HepG2 (cell line): ENCODE measurements around the gene MREG. TPM values are rescaled to one million over a fixed set of nuclear protein-coding genes. Genes with fewer than 3 reads are reported as not detected.

Source experiments
- ATAC-seq: fragments of 200-7000 bp; cut with Tn5 transposase; 3 replicates; pipeline ENCODE4 v1.9.1; 2020; ENCODE audit warnings: mild to moderate bottlenecking, moderate library complexity
- BruUV-seq: library from RNA; stranded (reverse); fragments of 400-500 nt; replicated peaks from 2 replicates; lab custom pipeline; 2021; lab: Mats Ljungman, UMichigan
- CTCF ChIA-PET: fragments of 300-600 bp; formaldehyde crosslinking; extraction: SDS; loops from one replicate; lab custom pipeline; 2021; ENCODE audit warnings: low total read pairs, inconsistent platforms, low intra/inter-chr PET ratio; lab: Yijun Ruan, JAX
- POLR2A ChIA-PET: fragments of 350-600 bp; sonication (Branson Sonifier 250); formaldehyde crosslinking; loops from one replicate; lab custom pipeline; 2020; ENCODE audit warnings: antibody characterized with exemption, inconsistent platforms; lab: Yijun Ruan, JAX
- DNase-seq: peaks from one replicate; pipeline ENCODE4 v3.0.0-alpha.2; 2015; ENCODE audit warnings: low spot score
- FAIRE-seq: peaks from 3 replicates; lab custom pipeline; 2011; peaks lifted over from hg19 to GRCh38; lab: Jason Lieb, UNC
- H2AFZ ChIP-seq: one replicate; pipeline ENCODE4 v1.6.1; 2011; ENCODE audit warnings: low read length, inconsistent platforms
- H3K27ac ChIP-seq: fragments of 300-600 bp; 3 replicates; pipeline ENCODE4 v1.8.0; 2011; ENCODE audit warnings: mixed run types, mild to moderate bottlenecking, mixed read lengths, low read length, inconsistent platforms; ENCODE audit not compliant: insufficient read depth; ENCODE audit errors: extremely low read length
- H3K27me3 ChIP-seq, 2 experiments: fragments of 200-600 bp in 1 of 2; 2 replicates in 1 of 2; 3 replicates in 1 of 2; pipeline versions ENCODE4 v1.6.0 to v1.8.0; 2011; ENCODE audit warnings: low read length in 2 of 2, mild to moderate bottlenecking in 2 of 2, moderate library complexity in 2 of 2, inconsistent platforms in 1 of 2; ENCODE audit not compliant: insufficient read depth in 2 of 2, control insufficient read depth in 1 of 2
- H3K36me3 ChIP-seq, 2 experiments: fragments of 200-600 bp in 1 of 2; replicated peaks in 1 of 2; 2 replicates in 1 of 2; 3 replicates in 1 of 2; pipeline versions ENCODE4 v1.5.1 to v1.8.0; 2011; ENCODE audit warnings: low read length in 2 of 2, inconsistent platforms in 1 of 2; ENCODE audit not compliant: insufficient read depth in 2 of 2, control insufficient read depth in 1 of 2
- H3K4me1 ChIP-seq: 2 replicates; pipeline ENCODE4 v1.5.1; 2012; ENCODE audit warnings: low read length, inconsistent platforms; ENCODE audit not compliant: insufficient read depth
- H3K4me2 ChIP-seq: 2 replicates; pipeline ENCODE4 v1.6.0; 2011; ENCODE audit warnings: low read depth, low read length, inconsistent platforms
- H3K4me3 ChIP-seq, 3 experiments: fragments of 200-600 bp in 1 of 3; sonication (generic), shearing (Covaris generic) in 1 of 3; replicated peaks in 1 of 3; 2 replicates each; pipeline ENCODE4 v1.5.1; 2011 to 2016; ENCODE audit warnings: low read length in 3 of 3, inconsistent platforms in 2 of 3, low read depth in 2 of 3, mild to moderate bottlenecking in 2 of 3, control low read depth in 1 of 3, mixed read lengths in 1 of 3; ENCODE audit not compliant: insufficient read depth in 1 of 3
- H3K79me2 ChIP-seq: one replicate; pipeline ENCODE4 v1.6.1; 2011; ENCODE audit warnings: low read length, inconsistent platforms; ENCODE audit not compliant: insufficient read depth
- H3K9ac ChIP-seq: 2 replicates; pipeline ENCODE4 v1.6.0; 2011; ENCODE audit warnings: mild to moderate bottlenecking, low read depth, low read length, inconsistent platforms; ENCODE audit not compliant: insufficient read depth
- H3K9me3 ChIP-seq: 2 replicates; pipeline ENCODE4 v1.5.1; 2012; ENCODE audit warnings: mild to moderate bottlenecking, low read length
- H4K20me1 ChIP-seq: 2 replicates; pipeline ENCODE4 v1.6.0; 2011; ENCODE audit warnings: inconsistent platforms, mild to moderate bottlenecking, low read length, moderate library complexity; ENCODE audit not compliant: insufficient read depth
- AHR ChIP-seq: IDR thresholded peaks from 2 replicates; pipeline ENCODE4 v1.6.1; 2018; ENCODE audit warnings: missing genetic modification reagents, missing compliant biosample characterization
- ATF3 ChIP-seq: sonication (generic); formaldehyde crosslinking; IDR thresholded peaks from 2 replicates; pipeline ENCODE4 v1.4.0; 2020; ENCODE audit warnings: missing genetic modification reagents
- HNF4A ChIP-seq: sonication (generic); formaldehyde crosslinking; IDR thresholded peaks from 2 replicates; pipeline ENCODE4 v1.4.0; 2020; ENCODE audit warnings: missing genetic modification reagents
- MEIS1 ChIP-seq: sonication (generic); formaldehyde crosslinking; IDR thresholded peaks from 2 replicates; pipeline ENCODE4 v1.9.0; 2021; ENCODE audit warnings: mild to moderate bottlenecking, missing genetic modification reagents, moderate library complexity, borderline replicate concordance
- PHF8 ChIP-seq: sonication (generic); formaldehyde crosslinking; IDR thresholded peaks from 2 replicates; pipeline ENCODE4 v1.5.0; 2020; ENCODE audit warnings: missing genetic modification reagents
- ZBTB33 ChIP-seq: sonication (generic); formaldehyde crosslinking; IDR thresholded peaks from 2 replicates; pipeline ENCODE4 v1.4.0; 2020; ENCODE audit warnings: missing genetic modification reagents
- ZBTB42 ChIP-seq: sonication (generic); formaldehyde crosslinking; IDR thresholded peaks from 2 replicates; pipeline ENCODE4 v1.5.0; 2020; ENCODE audit warnings: mild to moderate bottlenecking, missing genetic modification reagents
- ZFP41 ChIP-seq: sonication (generic); formaldehyde crosslinking; IDR thresholded peaks from 2 replicates; pipeline ENCODE4 v1.4.0; 2020; ENCODE audit warnings: mild to moderate bottlenecking, missing genetic modification reagents, borderline replicate concordance
- ZNF652 ChIP-seq: IDR thresholded peaks from 2 replicates; pipeline ENCODE4 v1.6.1; 2016; ENCODE audit warnings: low read depth, borderline replicate concordance
- ZNF672 ChIP-seq: sonication (generic); formaldehyde crosslinking; IDR thresholded peaks from 2 replicates; pipeline ENCODE4 v1.8.1; 2022; ENCODE audit warnings: missing genetic modification reagents
- ZNF704 ChIP-seq: sonication (generic); formaldehyde crosslinking; IDR thresholded peaks from 2 replicates; pipeline ENCODE4 v1.8.1; 2023; ENCODE audit warnings: mild to moderate bottlenecking, inconsistent platforms, moderate library complexity, missing genetic modification reagents, borderline replicate concordance
- WGBS: methylation state at CpG from one replicate; pipeline ENCODE4 v1.1.6; 2017; ENCODE audit warnings: low lambda C conversion rate; 5-methylcytosine and 5-hydroxymethylcytosine counted together
- in situ Hi-C: cut with HindIII; loops from 2 replicates; pipeline ENCODE4 v1.10.0; 2017; ENCODE audit warnings: low pct_unique_long_range_greater_than_20kb; ENCODE audit not compliant: extremely low pct_ligation_motif_present
- intact Hi-C: fragments of 100-400 bp; cut with micrococcal nuclease; formaldehyde crosslinking; loops from one replicate; pipeline ENCODE4 v1.10.0; 2022; ENCODE audit not compliant: unreplicated experiment
- polyA plus RNA-seq, 8 experiments: library from polyadenylated mRNA; depleted of rRNA in 3 of 8; stranded (reverse) in 7 of 8; unstranded in 1 of 8; fragments of >200 nt; fragmentation: Illumina TruSeq in 4 of 8; extraction: Trizol in 4 of 8; gene quantifications; 2 replicates each; pipeline versions ENCODE4 v1.2.1 to v1.2.3, GENCODE V29; 2011 to 2016; ENCODE audit warnings: low read depth in 4 of 8, missing spikeins in 1 of 8, mixed read lengths in 1 of 8; ENCODE audit not compliant: insufficient read depth in 1 of 8
- total RNA-seq, 5 experiments: library from RNA; depleted of rRNA; stranded (reverse); fragments of >200 nt; fragmentation: Illumina TruSeq; extraction: Trizol; gene quantifications; 2 replicates each; pipeline ENCODE4 v1.2.3, GENCODE V29; 2016; ENCODE audit warnings: low read depth in 1 of 5

MREG gene
- total and polyA plus RNA-seq, 2 of the 13 experiments (the other 11 are each of a cell fraction or from before 2014, with no cell fraction given), result 7.5 to 23.3 TPM

- TF ChIP-seq PHF8 (CRISPR knock-in tag), result no peak
- no peak for TF ChIP-seq AHR (CRISPR knock-in tag)
- no peak for TF ChIP-seq ZNF672 (CRISPR knock-in tag)
- TF ChIP-seq ZNF652 (CRISPR knock-in tag), result 0 out of 2 replicates have a peak, but pooled peaks have one; percentile 18
- no peak for TF ChIP-seq ZNF704 (CRISPR knock-in tag)
- no peak for TF ChIP-seq ZFP41 (CRISPR knock-in tag)
- TF ChIP-seq ZBTB42 (CRISPR knock-in tag), result no peak
- peak; percentile 91 for TF ChIP-seq ATF3 (CRISPR knock-in tag)
- TF ChIP-seq, all 625 proteins: peak for 134
These were observed 30.9 kb downstream of the MREG start (continued) for GRCh38 chr2:215982465-215982875.

- in situ Hi-C loops, result no loop called here
- no peaks in the 10 kb centered on the region for H4K20me1 ChIP-seq
- H3K4me3 ChIP-seq, result no peak overlapping the region
- H2AFZ ChIP-seq, result no peak overlapping the region
- intact Hi-C loops, result no loop called here
- WGBS, result 88% methylated on average over 7 of the region's 7 CpGs
- POLR2A ChIA-PET, result no interaction called here
- BruUV-seq, result no TSS peak
- H3K4me2 ChIP-seq, result no peak overlapping the region
- H3K9me3 ChIP-seq, result no peaks in the 10 kb centered on the region
- no peak for FAIRE-seq
- H3K36me3 ChIP-seq, result peaks cover 4 to 17% of the 10 kb centered on the region in 2 experiments; a peak in 3 of 5 replicates
- no peak overlapping the region for H3K9ac ChIP-seq
- peak; percentile 36 for DNase-seq
- H3K4me1 ChIP-seq, result peaks cover 36% of the 10 kb centered on the region
- TF ChIP-seq ZBTB33, result peak; percentile 75; the same call in 1 of the 2 replicates
- peak; percentile 23; the same call in 1 of the 2 replicates for TF ChIP-seq HNF4A (CRISPR knock-in tag)
- no peak for TF ChIP-seq MEIS1 (CRISPR knock-in tag)
- no peak overlapping the region for H3K27ac ChIP-seq
- peaks cover 20% of the 10 kb centered on the region for H3K79me2 ChIP-seq
- 0 out of 3 replicates have a peak, but pooled peaks have one; percentile 11 for ATAC-seq
- CTCF ChIA-PET, result no interaction called here
- H3K27me3 ChIP-seq, result no peaks in the 10 kb centered on the region
These were observed 32.2 kb downstream of the MREG start for GRCh38 chr2:215981115-215981514.
